ENCODE results near the gene ZNF221. TPM values are rescaled to one million over a fixed set of nuclear protein-coding genes. Genes with fewer than 3 reads are reported as not detected.

The ZNF221 gene
- total and polyA plus RNA-seq, 9 of the 15 experiments (the other 6 are each of a cell fraction or from before 2014, with no cell fraction given) = 0.32 to 1.4 (median 0.45) TPM

GRCh38 chr19:43934985-43935708 lies 15.9 kb upstream of the ZNF221 start, which contains the start of gene ZNF45 (continued):
- TF ChIP-seq CBX1 (IDR thresholded peaks at IDR 0.05; ENCODE audit: low read depth) (peak; percentile 55; the same call in 1 of the 2 replicates), CBX2 (IDR thresholded peaks at IDR 0.05; ENCODE audit: insufficient read depth, low read length, poor library complexity, severe bottlenecking) (no peak), CHD7 (IDR thresholded peaks at IDR 0.05; ENCODE audit: low read depth, low read length) (no peak), PTRF (tag; IDR thresholded peaks at IDR 0.05) (no peak), MTA3 (IDR thresholded peaks at IDR 0.05; ENCODE audit: borderline replicate concordance) (0 out of 2 replicates have a peak, but pooled peaks have one; percentile 21), KAT8 (IDR thresholded peaks at IDR 0.05; ENCODE audit: low read depth) (no peak), ZNF384 (IDR thresholded peaks at IDR 0.05; ENCODE audit: low read depth, low read length) (no peak), ZNF518B (CRISPR knock-in tag; IDR thresholded peaks at IDR 0.05) (no peak), STAT5A (IDR thresholded peaks at IDR 0.05; ENCODE audit: borderline replicate concordance, low read length) (no peak; the same call in 1 of the 2 replicates), TCF3 (CRISPR knock-in tag; IDR thresholded peaks at IDR 0.05) (no peak)
- TF ChIP-seq, protein P1, sequence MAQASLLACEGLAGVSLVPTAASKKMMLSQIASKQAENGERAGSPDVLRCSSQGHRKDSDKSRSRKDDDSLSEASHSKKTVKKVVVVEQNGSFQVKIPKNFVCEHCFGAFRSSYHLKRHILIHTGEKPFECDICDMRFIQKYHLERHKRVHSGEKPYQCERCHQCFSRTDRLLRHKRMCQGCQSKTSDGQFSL (CRISPR knock-in tag; IDR thresholded peaks at IDR 0.05) = no peak
- TF ChIP-seq, protein P1 (tag; IDR thresholded peaks at IDR 0.05) = no peak
